Astrocyte (in vitro differentiated cells and primary cell): Measurements from ENCODE around the gene LASP1NB.

ENCODE experiments used
- EZH2 ChIP-seq: IDR thresholded peaks from 2 replicates; pipeline ENCODE4 v1.6.1; 2012; ENCODE audit warnings: mild to moderate bottlenecking, low read length, inconsistent platforms; ENCODE audit not compliant: insufficient read depth
- TF ChIP-seq, protein P1 (sequence below): IDR thresholded peaks from 2 replicates; pipeline ENCODE4 v1.5.1; 2011; ENCODE audit warnings: low read depth, mild to moderate bottlenecking, inconsistent platforms, low read length, moderate library complexity; ENCODE audit not compliant: insufficient read depth

GRCh38 chr17:38967290-38967738 lies 41.9 kb downstream of the LASP1NB start, which contains the start of gene FBXO47:
- TF ChIP-seq, protein P1, sequence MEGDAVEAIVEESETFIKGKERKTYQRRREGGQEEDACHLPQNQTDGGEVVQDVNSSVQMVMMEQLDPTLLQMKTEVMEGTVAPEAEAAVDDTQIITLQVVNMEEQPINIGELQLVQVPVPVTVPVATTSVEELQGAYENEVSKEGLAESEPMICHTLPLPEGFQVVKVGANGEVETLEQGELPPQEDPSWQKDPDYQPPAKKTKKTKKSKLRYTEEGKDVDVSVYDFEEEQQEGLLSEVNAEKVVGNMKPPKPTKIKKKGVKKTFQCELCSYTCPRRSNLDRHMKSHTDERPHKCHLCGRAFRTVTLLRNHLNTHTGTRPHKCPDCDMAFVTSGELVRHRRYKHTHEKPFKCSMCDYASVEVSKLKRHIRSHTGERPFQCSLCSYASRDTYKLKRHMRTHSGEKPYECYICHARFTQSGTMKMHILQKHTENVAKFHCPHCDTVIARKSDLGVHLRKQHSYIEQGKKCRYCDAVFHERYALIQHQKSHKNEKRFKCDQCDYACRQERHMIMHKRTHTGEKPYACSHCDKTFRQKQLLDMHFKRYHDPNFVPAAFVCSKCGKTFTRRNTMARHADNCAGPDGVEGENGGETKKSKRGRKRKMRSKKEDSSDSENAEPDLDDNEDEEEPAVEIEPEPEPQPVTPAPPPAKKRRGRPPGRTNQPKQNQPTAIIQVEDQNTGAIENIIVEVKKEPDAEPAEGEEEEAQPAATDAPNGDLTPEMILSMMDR = no peak
- TF ChIP-seq EZH2 = no peak
